Suprapubic skin (tissue), 3 donors: ENCODE results near the gene MFN2.

Experiments used
- CTCF ChIP-seq, 2 donors: fragments of 200-600 bp in 1 of 2; fragments of 450-650 bp in 1 of 2; sonication (generic) in 1 of 2; IDR thresholded peaks; one replicate each; pipeline ENCODE4 v1.5.1; 2016 to 2019; ENCODE audit warnings: antibody characterized with exemption in 2 of 2, mild to moderate bottlenecking in 1 of 2, moderate library complexity in 1 of 2
- EP300 ChIP-seq: sonication (generic); formaldehyde crosslinking; IDR thresholded peaks from one replicate; pipeline ENCODE4 v1.6.1; 2017; ENCODE audit warnings: antibody characterized with exemption
- POLR2A ChIP-seq, 2 donors: fragments of 450-650 bp; IDR thresholded peaks; one replicate each; pipeline ENCODE4 v1.6.1; 2017; ENCODE audit warnings: antibody characterized with exemption in 2 of 2, mild to moderate bottlenecking in 2 of 2, moderate library complexity in 2 of 2

- TF ChIP-seq CTCF (IDR thresholded peaks at IDR 0.05) (no peak), POLR2A (IDR thresholded peaks at IDR 0.05) (no peak), EP300 (no peak)
These were observed 68.1 kb downstream of the MFN2 start for GRCh38 chr1:12048372-12048771.
